ENCODE data around the gene FTCDNL1.
A peak's percentile ranks its signal among the peaks of the same experiment; 100 is the strongest.

Gene FTCDNL1

DNA sequence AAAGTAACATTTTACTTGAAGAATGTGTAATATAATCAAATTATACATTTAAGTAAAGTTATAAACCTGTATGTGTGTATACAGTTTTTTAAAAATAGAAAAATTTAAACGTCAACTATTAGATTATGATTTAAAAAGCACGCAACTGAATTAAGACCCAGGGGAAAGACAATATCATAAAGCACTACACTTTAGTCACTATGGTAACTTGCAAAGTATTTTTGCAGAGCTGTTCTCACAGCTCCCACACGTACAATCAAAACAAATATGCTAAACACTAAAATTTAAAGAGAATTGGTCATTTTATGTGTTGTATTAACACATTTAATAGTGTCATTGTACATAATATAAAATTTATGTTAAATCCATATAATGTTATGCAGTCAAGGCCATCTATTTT lies 59.7 kb downstream of the FTCDNL1 start:
- DNase-seq (ENCODE audit: low spot score), result no peak

DNA sequence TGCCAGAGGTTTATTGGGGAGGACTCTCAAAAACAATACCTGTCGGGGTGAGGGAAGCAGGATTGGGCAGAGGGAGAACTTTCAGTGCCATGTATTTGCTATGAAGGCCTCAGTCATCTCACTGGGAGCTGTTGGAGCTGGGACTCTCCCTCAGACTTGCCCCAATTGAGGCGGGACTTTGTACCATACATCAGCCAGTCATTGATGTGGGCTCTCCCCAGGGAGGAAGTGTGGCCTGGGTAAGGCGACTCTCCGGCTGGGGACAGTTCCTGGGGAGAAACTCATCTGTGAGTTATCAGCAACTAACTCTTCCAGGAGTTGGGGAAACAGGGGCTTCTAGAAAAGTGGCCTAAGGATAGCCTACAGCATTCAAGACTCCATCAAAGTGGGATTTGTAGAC lies 66.5 kb downstream of the FTCDNL1 start:
- no peak for DNase-seq (ENCODE audit: low spot score)

- DNase-seq (ENCODE audit: low spot score), result no peak
Observed at GRCh38 chr2:199779589-199779988, 71.4 kb downstream of the FTCDNL1 start.

- DNase-seq (ENCODE audit: low spot score), result no peak
Observed at GRCh38 chr2:199778655-199779054, 72.3 kb downstream of the FTCDNL1 start.

DNA sequence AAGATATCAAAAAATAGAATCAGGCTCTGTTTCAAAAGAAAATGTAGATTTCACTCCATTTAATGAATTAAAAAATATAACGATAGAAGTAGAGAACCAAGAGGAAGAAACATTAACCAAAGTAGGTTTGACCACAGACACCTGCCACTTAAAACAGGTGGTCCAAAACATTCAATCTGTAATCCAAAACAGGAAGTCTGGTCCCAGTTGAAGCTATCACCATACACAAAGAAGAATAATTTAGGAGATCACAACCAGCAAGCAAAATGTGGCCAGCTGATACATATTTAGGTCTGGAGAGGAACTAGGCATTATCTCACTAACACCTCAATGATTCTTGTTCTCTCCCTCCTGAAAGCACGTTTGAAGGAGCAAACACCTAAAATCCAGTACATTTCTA lies 73.1 kb downstream of the FTCDNL1 start:
- no peak for DNase-seq (ENCODE audit: low spot score)

GRCh38 chr2:199777315-199777714 lies 73.7 kb downstream of the FTCDNL1 start:
- no peak for DNase-seq (ENCODE audit: low spot score)

- no peak for DNase-seq (ENCODE audit: low spot score)
Observed at GRCh38 chr2:199775267-199775666, 75.7 kb downstream of the FTCDNL1 start.

DNA sequence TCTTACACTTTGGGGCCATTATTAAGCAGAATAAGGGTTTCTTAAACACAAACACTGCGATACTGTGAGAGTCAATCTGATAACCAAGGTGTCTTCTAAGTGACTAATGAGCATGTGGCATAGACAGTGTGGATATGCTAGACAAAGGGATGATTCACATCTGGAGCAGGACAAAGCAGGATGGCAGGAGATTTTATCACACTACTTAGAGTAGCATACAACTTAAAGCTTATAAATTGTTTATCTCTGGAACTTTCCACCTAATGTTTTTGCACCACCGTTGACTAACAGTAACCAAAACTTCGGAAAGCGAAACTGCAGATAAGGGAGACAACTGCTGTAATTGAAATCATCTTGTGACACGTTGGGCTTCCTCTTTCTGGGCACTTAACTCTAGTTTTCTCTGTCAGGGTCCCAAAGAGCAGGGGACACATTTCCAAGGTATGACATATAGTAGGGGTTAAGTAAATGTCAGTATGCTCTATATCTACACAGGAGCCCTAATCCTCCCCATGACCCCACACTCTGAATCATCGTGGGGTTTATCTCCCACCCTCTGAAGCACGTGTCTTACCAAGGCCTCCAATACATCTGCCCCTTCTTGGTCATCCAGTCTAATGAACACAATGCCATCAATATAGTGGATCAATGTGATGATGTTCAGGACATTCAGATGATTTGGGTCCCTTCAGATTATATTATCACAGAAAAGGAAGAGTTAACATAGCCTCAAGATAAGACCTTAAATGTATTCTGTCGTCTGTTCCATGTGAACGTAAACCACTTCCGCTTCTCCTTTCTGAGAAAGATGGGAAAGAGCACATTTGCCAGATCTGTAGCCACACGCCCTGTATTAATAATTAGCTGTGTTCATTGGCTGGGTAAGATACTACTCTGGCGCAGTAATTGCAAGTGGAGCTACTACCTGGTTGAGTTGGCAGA lies 78.7 kb downstream of the FTCDNL1 start:
- no peak for DNase-seq (ENCODE audit: low spot score)

DNA sequence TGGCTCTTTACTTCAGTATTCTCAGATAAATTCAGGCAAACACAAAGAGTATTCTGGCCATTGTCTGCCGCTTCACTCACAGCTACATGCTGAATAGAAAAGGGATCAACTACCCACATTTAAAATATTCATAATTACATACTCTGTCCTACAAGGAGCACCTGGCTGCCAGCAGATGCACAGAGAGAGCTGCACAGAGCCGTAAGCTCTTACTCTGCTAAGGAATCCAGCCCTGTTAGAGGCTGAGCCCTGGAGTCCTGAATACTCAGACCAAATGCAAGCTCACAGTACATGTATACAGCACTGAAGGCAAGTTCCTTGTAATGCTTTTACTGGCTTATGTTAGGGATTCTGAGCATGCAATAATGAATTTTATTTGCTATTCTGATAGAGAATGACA lies 80.3 kb downstream of the FTCDNL1 start:
- no peak for DNase-seq (ENCODE audit: low spot score)

- no peak for DNase-seq (ENCODE audit: low spot score)
Observed at GRCh38 chr2:199765646-199766045, 85.3 kb downstream of the FTCDNL1 start.

DNA sequence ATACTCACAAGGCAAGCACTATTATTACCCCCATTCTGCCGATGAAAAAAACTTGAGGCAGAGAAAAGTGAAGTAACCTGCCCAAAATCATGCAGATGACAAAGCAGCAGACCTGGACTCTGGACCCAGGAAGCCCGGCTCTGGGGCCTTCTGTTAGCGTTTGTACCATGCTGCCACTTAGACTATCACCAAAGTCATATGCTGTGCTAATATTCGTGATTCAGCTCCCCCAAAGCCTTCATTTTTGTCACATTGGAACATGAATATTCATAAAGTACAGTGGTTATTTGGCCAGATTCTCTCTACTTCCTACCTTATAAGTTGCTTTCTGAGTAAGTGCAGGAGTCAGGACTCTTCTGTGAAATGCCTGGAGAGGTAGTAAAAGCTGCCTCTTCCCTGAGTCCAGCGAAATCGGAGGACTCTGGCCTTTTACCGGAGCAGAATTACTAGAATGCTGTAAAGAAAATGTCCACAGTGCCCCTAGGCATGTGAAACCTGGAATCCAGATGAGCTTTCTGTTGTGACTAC lies 86.7 kb downstream of the FTCDNL1 start:
- DNase-seq (ENCODE audit: low spot score), result no peak

- DNase-seq (ENCODE audit: low spot score), result no peak
Observed at GRCh38 chr2:199762963-199763362, 88.0 kb downstream of the FTCDNL1 start.

- no peak for DNase-seq (ENCODE audit: low spot score)
Observed at GRCh38 chr2:199760574-199760973, 90.4 kb downstream of the FTCDNL1 start.

GRCh38 chr2:199757233-199757870 lies 93.6 kb downstream of the FTCDNL1 start:
- DNase-seq (ENCODE audit: low spot score), result peak; percentile 97

DNA sequence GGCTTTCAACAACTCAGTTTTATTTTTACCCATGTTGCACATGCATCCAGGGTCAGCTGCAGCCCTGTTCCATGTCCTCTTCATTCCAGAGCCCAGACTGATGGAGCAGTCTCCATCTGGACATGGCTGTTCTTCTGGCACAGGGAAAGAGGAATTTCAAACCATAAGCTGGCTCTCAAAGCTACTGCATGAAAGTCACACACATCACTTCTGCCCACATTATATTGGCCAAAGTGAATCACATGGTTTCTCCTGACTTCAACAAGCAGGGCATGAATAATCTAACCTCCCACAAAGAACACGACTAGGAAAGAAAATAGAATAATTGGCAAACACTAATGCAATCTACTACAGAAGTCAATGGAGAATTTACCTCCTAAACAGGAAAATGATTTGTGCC lies 94.2 kb downstream of the FTCDNL1 start:
- DNase-seq (ENCODE audit: low spot score), result no peak

- DNase-seq (ENCODE audit: low spot score), result no peak
Observed at GRCh38 chr2:199756211-199756610, 94.8 kb downstream of the FTCDNL1 start.

- no peak for DNase-seq (ENCODE audit: low spot score)
Observed at GRCh38 chr2:199754766-199755165, 96.2 kb downstream of the FTCDNL1 start.

DNA sequence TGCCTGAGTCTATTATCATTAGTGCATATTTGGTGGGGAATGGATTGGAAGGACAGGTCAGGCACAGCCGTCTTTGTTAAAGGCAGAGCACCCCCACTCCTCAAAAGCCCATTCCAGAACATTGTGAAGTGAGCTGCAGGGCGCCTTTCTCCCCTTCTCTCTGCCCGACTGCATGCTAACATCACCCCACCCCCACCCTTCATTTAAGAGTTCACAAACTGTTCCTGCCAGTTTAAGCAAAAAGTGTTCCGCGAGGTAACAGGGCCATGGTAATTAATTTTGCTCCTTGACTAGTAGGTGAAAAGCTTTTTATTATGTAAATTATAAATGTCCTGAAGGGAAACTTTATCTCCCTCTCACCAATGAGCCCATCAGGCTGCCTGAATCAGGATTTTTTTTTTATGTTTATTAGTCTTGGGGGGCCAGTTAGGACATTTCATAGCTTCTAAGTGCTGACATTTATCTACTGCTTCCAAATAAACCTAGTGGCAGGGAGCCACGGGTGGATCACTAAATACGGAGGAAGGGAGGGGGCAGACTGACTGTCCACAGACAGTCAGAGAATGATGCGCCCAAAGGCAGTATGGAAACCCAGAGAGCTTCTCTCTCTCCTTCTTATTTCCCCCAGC lies 99.4 kb downstream of the FTCDNL1 start:
- DNase-seq (ENCODE audit: low spot score), result no peak

DNA sequence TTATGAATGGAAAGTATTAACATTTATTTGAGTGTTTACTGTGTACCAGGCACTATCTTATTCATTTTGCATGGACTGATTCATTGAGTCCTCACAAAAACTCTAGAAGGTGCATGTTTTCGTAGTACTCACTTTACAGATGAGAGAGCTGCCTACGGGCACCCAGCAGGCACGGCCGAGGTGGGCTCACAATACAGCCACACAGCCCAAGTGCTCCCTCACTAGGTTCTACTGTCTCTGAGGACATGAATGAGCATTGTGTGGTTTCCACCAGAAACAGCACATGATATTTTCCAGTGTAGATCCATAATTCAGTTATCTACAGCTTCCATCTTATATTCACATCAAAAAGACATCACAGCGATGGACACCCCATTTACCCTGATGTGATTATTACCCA lies 101.4 kb downstream of the FTCDNL1 start:
- no peak for DNase-seq (ENCODE audit: low spot score)

- DNase-seq (ENCODE audit: low spot score), result no peak
Observed at GRCh38 chr2:199744724-199745123, 106.3 kb downstream of the FTCDNL1 start.

- no peak for DNase-seq (ENCODE audit: low spot score)
Observed at GRCh38 chr2:199744260-199744659, 106.7 kb downstream of the FTCDNL1 start.

GRCh38 chr2:199743415-199744120 lies 107.4 kb downstream of the FTCDNL1 start:
- DNase-seq (ENCODE audit: low spot score), result no peak

All from Ammon's horn (tissue), 1 donor.